WTC11 (cell line): ENCODE data around the gene CHST3.
"Not testable (repeated sequence)": the region's sequence is repeated elsewhere in the genome, so short reads cannot be mapped to it uniquely, and the experiment has no call there.

Source experiments
- CTCF ChIP-seq: fragments of 200-600 bp; IDR thresholded peaks from 2 replicates; pipeline ENCODE4 v1.8.0; 2022; ENCODE audit warnings: antibody characterized with exemption
- ELF4 ChIP-seq: sonication (generic); formaldehyde crosslinking; IDR thresholded peaks from 2 replicates; pipeline ENCODE4 v1.8.1; 2022; ENCODE audit warnings: low read depth, mild to moderate bottlenecking, moderate library complexity, missing genetic modification reagents
- FOXJ3 ChIP-seq: sonication (generic); formaldehyde crosslinking; IDR thresholded peaks from 2 replicates; pipeline ENCODE4 v1.9.0; 2021; ENCODE audit warnings: missing genetic modification reagents, mild to moderate bottlenecking, borderline replicate concordance
- JUN ChIP-seq: sonication (generic); formaldehyde crosslinking; IDR thresholded peaks from 2 replicates; pipeline ENCODE4 v1.8.0; 2023; ENCODE audit warnings: mild to moderate bottlenecking, missing genetic modification reagents
- MLX ChIP-seq: sonication (generic); formaldehyde crosslinking; IDR thresholded peaks from 2 replicates; pipeline ENCODE4 v1.8.1; 2023; ENCODE audit warnings: mild to moderate bottlenecking, missing genetic modification reagents, moderate library complexity
- NFYB ChIP-seq: sonication (generic); formaldehyde crosslinking; conservative IDR thresholded peaks from 2 replicates; pipeline ENCODE4 v1.8.0; 2022; ENCODE audit warnings: low read depth, missing genetic modification reagents
- NR1H2 ChIP-seq: sonication (generic); formaldehyde crosslinking; IDR thresholded peaks from 2 replicates; pipeline ENCODE4 v1.9.0; 2021; ENCODE audit warnings: mild to moderate bottlenecking, moderate library complexity, missing genetic modification reagents
- SP1 ChIP-seq: sonication (generic); formaldehyde crosslinking; conservative IDR thresholded peaks from 2 replicates; pipeline ENCODE4 v1.8.1; 2022; ENCODE audit warnings: missing genetic modification reagents
- STAT6 ChIP-seq: sonication (generic); formaldehyde crosslinking; conservative IDR thresholded peaks from 2 replicates; pipeline ENCODE4 v1.8.1; 2023; ENCODE audit warnings: mild to moderate bottlenecking, low read depth, missing genetic modification reagents, moderate library complexity
- USF2 ChIP-seq: sonication (generic); formaldehyde crosslinking; IDR thresholded peaks from 2 replicates; pipeline ENCODE4 v1.8.1; 2023; ENCODE audit warnings: mild to moderate bottlenecking, missing genetic modification reagents, moderate library complexity
- ZBTB43 ChIP-seq: sonication (generic); formaldehyde crosslinking; IDR thresholded peaks from 2 replicates; pipeline ENCODE4 v1.8.1; 2023; ENCODE audit warnings: mild to moderate bottlenecking, missing genetic modification reagents
- ZMAT4 ChIP-seq: fragments of 250-450 bp; sonication (Bioruptor Pico); IDR thresholded peaks from 2 replicates; pipeline ENCODE4 v1.9.0; 2021; ENCODE audit warnings: mild to moderate bottlenecking
- ZNF317 ChIP-seq: sonication (generic); formaldehyde crosslinking; IDR thresholded peaks from 2 replicates; pipeline ENCODE4 v1.8.1; 2023; ENCODE audit warnings: low read depth, mild to moderate bottlenecking, moderate library complexity, missing genetic modification reagents, borderline replicate concordance
- ZSCAN18 ChIP-seq: fragments of 250-450 bp; sonication (Bioruptor Pico); IDR thresholded peaks from 2 replicates; pipeline ENCODE4 v2.1.2; 2022; ENCODE audit warnings: mild to moderate bottlenecking, moderate library complexity

- not testable (repeated sequence) for TF ChIP-seq CTCF; NFYB (CRISPR knock-in tag); MLX; NR1H2 (CRISPR knock-in tag); ZNF317 (CRISPR knock-in tag); ELF4 (CRISPR knock-in tag); STAT6; USF2 (CRISPR knock-in tag); SP1 (CRISPR knock-in tag); ZMAT4 (CRISPR knock-in tag); FOXJ3 (CRISPR knock-in tag); ZBTB43; JUN (CRISPR knock-in tag); ZSCAN18 (CRISPR knock-in tag)
Observed at GRCh38 chr10:71967958-71968357, 3.8 kb downstream of the CHST3 start.
